IPS-18c (cell line): Measurements from ENCODE around the gene C5AR2.
"Not testable (repeated sequence)": the region's sequence is repeated elsewhere in the genome, so short reads cannot be mapped to it uniquely, and the experiment has no call there.

ENCODE experiments used
- H3K4me3 ChIP-seq: 2 replicates; pipeline ENCODE4 v1.7.0; 2013; ENCODE audit warnings: low read depth, mild to moderate bottlenecking, low read length, moderate library complexity; ENCODE audit not compliant: insufficient read depth
- H3K9me3 ChIP-seq: one replicate; pipeline ENCODE4 v1.6.1; 2013; ENCODE audit warnings: mild to moderate bottlenecking, low read length, moderate library complexity; ENCODE audit not compliant: control insufficient read depth, insufficient read depth

C5AR2 gene

GRCh38 chr19:47319923-47320871, 11.8 kb upstream of the C5AR2 start:
- no peaks in the 10 kb centered on the region for H3K9me3 ChIP-seq
- no peak overlapping the region for H3K4me3 ChIP-seq

- no peaks in the 10 kb centered on the region for H3K9me3 ChIP-seq
- H3K4me3 ChIP-seq: no peak overlapping the region
Measured at GRCh38 chr19:47321630-47322029, 10.3 kb upstream of the C5AR2 start.

DNA sequence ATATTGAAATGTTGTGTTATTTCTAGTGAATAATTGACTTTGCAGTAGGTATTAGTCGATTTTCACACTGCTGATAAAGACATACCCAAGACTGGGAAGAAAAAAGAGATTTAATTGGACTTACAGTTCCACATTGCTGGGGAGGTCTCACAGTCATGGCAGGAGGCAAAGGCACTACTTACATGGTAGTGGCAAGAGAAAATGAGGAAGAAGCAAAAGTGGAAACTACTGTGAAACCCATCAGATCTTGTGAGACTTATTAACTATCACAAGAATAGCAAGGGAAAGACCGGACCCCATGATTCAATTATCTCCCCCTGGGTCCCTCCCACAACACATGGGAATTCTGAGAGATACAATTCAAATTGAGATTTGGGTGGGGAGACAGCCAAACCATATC, 9.9 kb upstream of the C5AR2 start:
- Histone ChIP-seq H3K4me3 (no peak overlapping the region), H3K9me3 (no peaks in the 10 kb centered on the region)

DNA sequence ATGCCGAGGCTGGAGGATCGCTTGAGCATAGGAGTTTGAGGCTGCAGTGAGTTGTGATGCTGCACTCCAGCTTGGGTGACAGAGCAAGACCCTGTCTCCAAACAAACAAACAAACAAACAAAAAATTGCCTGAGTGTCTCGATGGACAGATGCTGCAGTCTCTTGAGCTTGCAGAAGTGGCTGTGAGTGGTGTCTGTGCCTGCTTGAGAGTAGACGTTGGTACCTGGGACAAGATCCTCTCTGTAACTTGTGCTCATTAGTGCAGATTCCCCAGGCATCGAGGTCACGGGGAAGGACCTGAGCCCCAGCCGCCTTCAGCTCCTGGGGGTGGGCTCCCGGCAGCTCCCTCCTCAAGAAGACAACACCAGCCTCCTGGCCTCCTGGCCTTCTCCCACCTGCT, 8.6 kb upstream of the C5AR2 start:
- no peaks in the 10 kb centered on the region for H3K9me3 ChIP-seq
- H3K4me3 ChIP-seq: no peak overlapping the region

GRCh38 chr19:47323872-47324271, 8.1 kb upstream of the C5AR2 start:
- Histone ChIP-seq H3K9me3 (no peaks in the 10 kb centered on the region), H3K4me3 (no peak overlapping the region)

- Histone ChIP-seq H3K4me3 (no peak overlapping the region), H3K9me3 (no peaks in the 10 kb centered on the region)
Measured at GRCh38 chr19:47324502-47324901, 7.5 kb upstream of the C5AR2 start.

GRCh38 chr19:47330466-47330869, 1.5 kb upstream of the C5AR2 start:
- Histone ChIP-seq H3K4me3 (no peak overlapping the region), H3K9me3 (no peaks in the 10 kb centered on the region)

DNA sequence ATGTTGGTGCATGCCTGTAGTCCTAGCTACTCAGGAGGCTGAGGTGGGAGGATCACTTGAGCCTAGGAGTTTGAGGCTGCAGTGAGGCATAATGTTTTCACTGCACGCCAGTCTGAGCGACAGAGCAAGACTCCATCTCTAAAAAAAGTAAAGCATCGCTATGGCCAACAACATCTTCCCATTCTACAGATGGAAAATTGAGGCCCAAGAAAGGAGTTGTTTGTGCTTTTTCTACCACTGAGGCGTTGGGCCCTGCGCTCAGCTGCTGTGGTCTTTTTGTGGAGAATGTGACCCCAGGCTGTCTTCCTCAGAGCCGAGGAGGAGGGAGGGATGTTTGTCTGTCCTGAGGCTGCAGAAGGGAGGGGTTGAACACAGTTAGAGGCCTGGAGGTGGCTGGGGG, 485 bp upstream of the C5AR2 start:
- no peak overlapping the region for H3K4me3 ChIP-seq
- no peaks in the 10 kb centered on the region for H3K9me3 ChIP-seq

DNA sequence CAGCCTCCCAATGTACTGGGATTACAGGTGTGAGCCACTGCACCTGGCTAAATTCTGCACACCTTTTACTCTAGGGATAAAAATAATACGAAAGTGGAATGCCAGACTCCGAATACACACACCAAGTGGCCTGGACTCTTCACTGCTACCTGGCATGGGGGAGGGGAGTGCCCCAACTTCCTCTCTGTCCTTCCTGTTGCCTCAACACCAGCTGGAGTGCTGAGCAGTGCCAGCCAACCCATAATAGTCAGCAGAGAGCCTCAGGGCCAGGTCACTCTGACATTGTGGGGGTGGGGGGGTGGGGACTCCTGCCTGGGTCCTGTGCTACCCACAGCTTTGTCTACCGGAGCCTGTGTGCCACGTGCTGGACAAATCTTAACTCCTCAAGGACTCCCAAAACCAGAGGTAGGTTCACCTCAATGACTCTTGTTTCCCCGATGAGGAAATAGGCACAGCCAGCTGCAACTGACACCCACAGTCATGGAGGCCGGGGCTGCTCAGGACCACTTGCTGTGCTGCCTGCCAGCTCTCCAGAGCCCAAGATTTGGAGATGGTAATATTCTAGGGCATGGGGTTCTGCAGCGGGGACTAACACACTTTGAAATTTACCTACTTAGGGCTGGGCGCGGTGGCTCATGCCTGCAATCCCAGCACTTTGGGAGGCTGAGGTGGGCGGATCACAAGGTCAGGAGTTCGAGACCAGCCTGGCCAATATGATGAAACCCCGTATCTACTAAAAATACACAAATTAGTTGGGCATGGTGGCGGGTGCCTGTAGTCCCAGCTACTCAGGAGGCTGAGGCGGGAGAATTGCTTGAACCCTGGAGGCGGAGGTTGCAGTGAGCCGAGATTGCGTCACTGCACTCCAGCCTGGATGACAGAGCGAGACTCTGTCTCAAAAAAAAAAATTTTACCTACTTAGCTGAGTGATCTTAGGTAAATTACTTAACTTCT, 5.1 kb downstream of the C5AR2 start:
- H3K4me3 ChIP-seq, H3K9me3 ChIP-seq: not testable (repeated sequence)

- H3K4me3 ChIP-seq: no peak overlapping the region
Measured at GRCh38 chr19:47339196-47339880, 7.4 kb downstream of the C5AR2 start.

GRCh38 chr19:47340477-47341208, 8.7 kb downstream of the C5AR2 start:
- no peak overlapping the region for H3K4me3 ChIP-seq
- no peaks in the 10 kb centered on the region for H3K9me3 ChIP-seq

More at GRCh38 chr19:47339196-47339880, 7.4 kb downstream of the C5AR2 start:
- H3K9me3 ChIP-seq: no peaks in the 10 kb centered on the region

DNA sequence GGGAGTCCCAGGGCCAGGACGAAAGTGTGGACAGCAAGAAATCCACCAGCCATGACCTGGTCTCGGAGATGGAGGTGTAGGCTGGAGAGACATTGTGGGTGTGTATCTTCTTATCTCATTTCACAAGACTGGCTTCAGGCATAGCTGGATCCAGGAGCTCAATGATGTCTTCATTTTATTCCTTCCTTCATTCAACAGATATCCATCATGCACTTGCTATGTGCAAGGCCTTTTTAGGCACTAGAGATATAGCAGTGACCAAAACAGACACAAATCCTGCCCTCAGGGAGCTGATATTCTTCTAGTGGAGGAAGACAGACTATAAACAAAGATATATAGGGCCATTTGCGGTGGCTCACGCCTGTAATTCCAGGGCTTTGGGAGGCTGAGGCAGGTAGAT, 9.8 kb downstream of the C5AR2 start:
- Histone ChIP-seq H3K4me3 (no peak overlapping the region), H3K9me3 (no peaks in the 10 kb centered on the region)

DNA sequence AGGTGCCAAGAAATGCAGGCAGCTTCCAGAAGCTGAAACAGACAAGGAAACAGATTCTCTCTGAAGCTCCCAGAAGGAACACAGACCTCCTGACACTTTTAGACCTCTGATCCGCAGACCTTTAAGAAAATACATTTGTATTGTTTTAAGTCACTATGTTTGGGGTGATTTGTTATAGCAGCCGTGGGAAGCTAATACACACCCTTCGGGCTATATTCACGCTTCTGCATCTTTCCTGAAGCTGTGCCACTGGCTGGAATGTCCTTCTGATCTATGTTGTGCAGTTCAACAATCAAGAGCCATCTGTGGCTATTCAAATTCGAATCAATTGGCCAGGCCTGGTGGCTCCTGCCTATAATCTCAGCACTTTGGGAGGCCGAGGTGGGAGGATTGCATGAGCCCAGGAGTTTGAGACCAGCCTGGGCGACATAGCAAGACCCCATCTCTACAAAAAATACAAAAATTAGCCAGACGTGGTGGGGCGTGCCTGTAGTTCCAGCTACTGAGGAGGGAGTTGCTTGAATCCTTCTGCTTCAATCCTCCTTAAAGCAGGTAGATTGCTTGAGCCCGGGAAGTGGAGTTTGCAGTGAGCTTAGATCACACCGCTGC, 11.3 kb downstream of the C5AR2 start:
- Histone ChIP-seq H3K4me3 (no peak overlapping the region), H3K9me3 (no peaks in the 10 kb centered on the region)

DNA sequence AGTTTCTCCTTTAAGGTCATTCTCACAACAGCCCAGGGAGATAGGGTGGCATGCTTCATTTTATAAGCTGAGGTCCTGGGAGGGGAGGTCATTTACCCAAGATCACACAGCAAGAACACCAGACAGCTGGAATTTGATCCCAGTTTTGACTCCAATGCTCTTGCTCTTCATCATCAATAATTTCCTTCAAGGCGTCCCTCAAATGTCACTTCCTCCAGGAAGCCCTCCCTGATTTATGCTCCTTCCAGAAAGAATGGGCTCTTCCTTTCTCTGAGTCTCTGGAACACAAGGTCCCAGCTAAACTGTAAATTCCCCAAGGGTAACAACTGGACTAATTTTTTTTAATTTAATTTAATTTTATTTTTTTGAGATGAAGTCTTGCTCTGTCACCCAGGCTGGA, 12.4 kb downstream of the C5AR2 start:
- Histone ChIP-seq H3K9me3 (no peaks in the 10 kb centered on the region), H3K4me3 (no peak overlapping the region)

DNA sequence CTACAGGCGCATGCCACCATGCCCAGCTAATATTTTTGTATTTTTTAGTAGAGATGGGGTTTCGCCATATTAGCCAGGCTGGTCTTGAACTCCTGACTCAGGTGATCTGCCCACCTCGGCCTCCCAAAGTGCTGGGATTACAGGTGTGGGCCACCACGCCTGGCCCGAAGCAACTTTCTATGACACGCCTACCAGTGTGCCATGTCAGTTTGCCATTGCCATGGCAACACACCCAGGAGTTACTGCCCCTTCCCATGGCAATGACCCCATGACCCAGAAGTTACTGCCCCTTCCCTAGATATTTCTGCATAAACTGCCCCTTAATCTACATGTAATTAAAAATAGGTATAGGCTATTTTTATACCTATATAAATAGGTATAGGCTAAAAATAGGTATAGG, 14.0 kb downstream of the C5AR2 start:
- not testable (repeated sequence) for H3K4me3 ChIP-seq, H3K9me3 ChIP-seq
